ENCODE data around the gene ALKBH7. TPM values are rescaled to one million over a fixed set of nuclear protein-coding genes. Genes with fewer than 3 reads are reported as not detected.
A peak's percentile ranks its signal among the peaks of the same experiment; 100 is the strongest.

The ALKBH7 gene
- polyA plus RNA-seq, 1 donor from 2014 or later: 96.4 TPM

DNA sequence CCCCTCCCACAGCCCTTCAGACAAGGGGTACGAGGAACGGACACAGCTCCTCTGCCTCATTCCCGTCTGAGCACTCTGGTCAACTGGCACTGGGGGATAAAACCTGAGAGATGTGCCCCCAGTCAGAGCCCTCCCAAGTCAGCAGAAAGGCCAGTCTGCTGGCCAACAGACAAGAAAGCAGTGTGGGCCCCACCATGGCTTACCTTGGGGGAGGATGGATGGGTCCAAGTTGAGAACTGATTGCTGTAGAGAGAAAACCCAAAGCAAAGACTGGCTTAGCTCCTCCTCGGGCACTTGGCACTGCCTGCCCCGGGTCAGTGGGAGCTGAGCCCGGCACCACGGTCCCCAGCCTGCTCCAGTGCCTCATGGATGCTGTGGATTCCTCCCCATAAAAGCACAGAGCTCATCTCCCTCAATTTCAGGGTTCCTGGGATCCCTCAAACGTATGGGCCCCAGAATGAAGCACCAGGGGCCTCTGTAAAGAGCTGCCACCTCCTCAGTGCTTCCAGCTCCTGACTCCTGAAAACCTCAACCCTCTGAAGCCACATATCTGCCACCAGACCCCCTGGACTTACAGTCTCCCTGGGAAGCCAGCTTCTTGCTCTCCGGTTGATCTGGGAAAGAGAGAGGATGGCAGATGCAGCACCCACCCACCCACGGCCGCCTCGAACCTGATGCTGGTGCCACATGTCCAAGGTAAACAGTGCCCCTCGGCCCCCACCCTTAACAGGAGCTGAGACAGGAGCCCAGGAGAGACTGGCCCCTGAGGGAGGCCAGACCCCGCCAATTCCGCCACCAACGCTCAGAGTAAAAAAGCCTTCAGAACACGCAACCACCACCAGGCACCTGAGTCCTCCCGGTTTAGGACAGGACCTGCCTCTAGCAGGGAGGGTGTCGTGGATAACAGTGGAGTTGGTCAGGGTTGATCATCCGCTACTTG, 48.8 kb downstream of the ALKBH7 start:
- peak overlapping the region in 1 of 3 donors; percentile 57 for H3K27ac Mint-ChIP-seq
- no peaks in the 10 kb centered on the region for H3K9me3 Mint-ChIP-seq
- peaks cover 4 to 28% (median 14%) of the 10 kb centered on the region in 3 donors for H3K4me1 Mint-ChIP-seq
- H3K36me3 Mint-ChIP-seq: no peaks in the 10 kb centered on the region
- no peaks in the 10 kb centered on the region for H3K27me3 Mint-ChIP-seq
- peak overlapping the region in 2 of 4 donors; percentile 28 to 54 for H3K4me3 Mint-ChIP-seq

DNA sequence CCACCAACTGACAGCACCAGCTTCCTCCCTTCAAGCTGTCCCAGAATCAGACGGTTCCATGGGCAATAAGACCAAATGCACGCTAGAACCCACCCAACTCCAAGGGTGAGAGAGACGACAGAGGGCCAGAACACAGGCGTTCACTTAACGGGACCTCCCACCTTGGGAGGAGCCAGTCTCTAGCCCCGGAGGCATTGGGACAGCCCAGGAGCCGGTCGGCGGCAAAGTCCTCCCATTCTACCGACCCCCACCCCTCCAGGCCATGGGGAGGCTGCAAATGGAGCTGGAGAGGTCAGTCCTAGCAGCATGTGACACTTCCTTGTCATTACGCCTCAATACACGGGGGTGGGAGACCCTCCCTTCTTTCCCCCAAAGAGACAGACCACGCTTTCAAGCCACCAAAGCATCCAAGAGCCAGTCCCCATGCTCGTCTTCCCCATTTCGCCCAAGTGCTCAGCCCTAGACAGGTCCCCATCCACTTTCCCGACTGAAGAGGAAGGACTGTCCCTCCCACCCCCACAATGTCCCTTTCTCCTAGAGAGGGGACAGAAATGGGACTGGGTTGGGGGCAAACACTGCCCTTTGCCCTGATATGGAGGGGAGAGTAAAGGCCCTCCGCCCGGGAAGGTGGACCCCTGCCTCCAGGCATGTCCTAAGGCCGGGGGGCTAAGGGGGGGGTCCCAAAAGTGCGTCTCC, 51.1 kb downstream of the ALKBH7 start:
- Mint-ChIP-seq H3K9me3 (no peaks in the 10 kb centered on the region), H3K4me3 (peak overlapping the region; percentile 81 to 92 (median 87)), H3K27ac (peak overlapping the region; percentile 35 to 86 (median 78)), H3K27me3 (no peaks in the 10 kb centered on the region), H3K4me1 (peaks cover 4 to 28% (median 16%) of the 10 kb centered on the region in 3 donors), H3K36me3 (no peaks in the 10 kb centered on the region)

DNA sequence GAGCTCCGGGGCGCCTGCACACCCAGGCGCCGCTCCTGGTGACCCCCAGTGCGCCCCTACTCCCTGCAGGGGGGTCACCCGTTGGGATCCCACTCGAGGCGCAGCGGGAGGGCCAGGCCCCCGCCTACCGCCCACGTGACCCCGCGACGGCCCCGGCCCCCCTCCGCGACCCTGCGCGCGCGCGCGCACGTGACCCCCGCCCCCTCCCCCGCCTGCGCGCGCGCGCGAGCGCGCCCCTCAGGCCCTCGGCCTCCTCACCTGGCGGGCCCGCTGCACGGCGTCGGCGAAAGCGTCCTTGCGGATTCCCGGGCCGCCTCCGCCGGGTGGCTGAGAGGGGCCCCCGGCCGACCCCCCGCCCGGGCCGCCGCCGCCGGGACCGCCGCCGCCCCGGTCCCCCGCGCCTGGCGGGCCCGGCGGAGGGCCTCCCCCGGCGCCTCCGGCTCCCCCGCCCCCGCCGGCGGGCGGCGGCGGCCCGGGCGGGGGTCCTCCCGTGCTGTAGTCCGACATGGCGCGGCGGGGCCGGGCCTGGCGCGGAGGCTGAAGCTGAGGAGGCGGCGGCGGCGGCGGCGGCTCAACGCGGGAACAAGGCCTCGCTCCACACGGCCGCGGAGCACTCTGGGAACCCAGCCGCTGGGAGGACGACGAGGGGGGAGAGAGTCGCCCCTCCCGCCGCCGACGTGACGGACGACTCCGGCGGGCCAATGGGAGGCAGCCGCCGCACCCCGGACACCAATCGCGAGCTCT, 51.8 kb downstream of the ALKBH7 start, which contains the start of gene KHSRP:
TSS of gene KHSRP (minus strand) at position 617 of the 744 bp plus-strand sequence. CDS start at position 507, 110 bp downstream.
- Mint-ChIP-seq H3K36me3 (no peaks in the 10 kb centered on the region), H3K9me3 (no peaks in the 10 kb centered on the region), H3K4me1 (peaks cover 4 to 28% (median 16%) of the 10 kb centered on the region in 3 donors), H3K4me3 (peak within 1 kb of the TSS; percentile 81 to 96 (median 88)), H3K27ac (peak within 1 kb of the TSS; percentile 78 to 99 (median 80)), H3K27me3 (no peaks in the 10 kb centered on the region)

Other genes with a start within 250 kb of the ALKBH7 start
- not detected for gene ACSBG2, start 237.1 kb upstream of the ALKBH7 start, polyA plus RNA-seq
- gene MLLT1, start 92.8 kb upstream of the ALKBH7 start, polyA plus RNA-seq: 1.7 TPM
- gene ACER1, start 39.2 kb upstream of the ALKBH7 start, polyA plus RNA-seq: not detected
- 103 TPM for gene CLPP, start 11.3 kb upstream of the ALKBH7 start, polyA plus RNA-seq
- gene PSPN, start 3.1 kb downstream of the ALKBH7 start, polyA plus RNA-seq: 0.65 TPM
- 25.4 TPM for gene GTF2F1, start 20.4 kb downstream of the ALKBH7 start, polyA plus RNA-seq
- gene KHSRP, start 52.0 kb downstream of the ALKBH7 start, polyA plus RNA-seq: 18.7 TPM
- gene SLC25A41, start 61.0 kb downstream of the ALKBH7 start, polyA plus RNA-seq: not detected
- gene SLC25A23, start 87.0 kb downstream of the ALKBH7 start, polyA plus RNA-seq: 28.2 TPM
- gene CRB3, start 91.5 kb downstream of the ALKBH7 start, polyA plus RNA-seq: 4.2 TPM
- 80.7 TPM for gene DENND1C, start 109.0 kb downstream of the ALKBH7 start, polyA plus RNA-seq
- 14.6 TPM for gene TUBB4A, start 129.5 kb downstream of the ALKBH7 start, polyA plus RNA-seq
- gene TNFSF9, start 158.2 kb downstream of the ALKBH7 start, polyA plus RNA-seq: 14.7 TPM
- 28.4 TPM for gene CD70, start 218.4 kb downstream of the ALKBH7 start, polyA plus RNA-seq

Data from IgD-negative memory B cell (primary cell).